SKM-1 (cell line): Measurements from ENCODE around the gene DYTN.
"Not testable (repeated sequence)": the region's sequence is repeated elsewhere in the genome, so short reads cannot be mapped to it uniquely, and the experiment has no call there.

ENCODE experiments used
- DNase-seq: peaks from one replicate; lab custom pipeline; 2025; ENCODE audit not compliant: unreplicated experiment; lab: John Stamatoyannopoulos, UW

DYTN gene

GRCh38 chr2:206718296-206718695 lies at the start of gene DYTN:
TSS of gene DYTN (minus strand) at chr2:206718396. CDS start at chr2:206718279, 117 bp downstream.
- no peak for DNase-seq

DNA sequence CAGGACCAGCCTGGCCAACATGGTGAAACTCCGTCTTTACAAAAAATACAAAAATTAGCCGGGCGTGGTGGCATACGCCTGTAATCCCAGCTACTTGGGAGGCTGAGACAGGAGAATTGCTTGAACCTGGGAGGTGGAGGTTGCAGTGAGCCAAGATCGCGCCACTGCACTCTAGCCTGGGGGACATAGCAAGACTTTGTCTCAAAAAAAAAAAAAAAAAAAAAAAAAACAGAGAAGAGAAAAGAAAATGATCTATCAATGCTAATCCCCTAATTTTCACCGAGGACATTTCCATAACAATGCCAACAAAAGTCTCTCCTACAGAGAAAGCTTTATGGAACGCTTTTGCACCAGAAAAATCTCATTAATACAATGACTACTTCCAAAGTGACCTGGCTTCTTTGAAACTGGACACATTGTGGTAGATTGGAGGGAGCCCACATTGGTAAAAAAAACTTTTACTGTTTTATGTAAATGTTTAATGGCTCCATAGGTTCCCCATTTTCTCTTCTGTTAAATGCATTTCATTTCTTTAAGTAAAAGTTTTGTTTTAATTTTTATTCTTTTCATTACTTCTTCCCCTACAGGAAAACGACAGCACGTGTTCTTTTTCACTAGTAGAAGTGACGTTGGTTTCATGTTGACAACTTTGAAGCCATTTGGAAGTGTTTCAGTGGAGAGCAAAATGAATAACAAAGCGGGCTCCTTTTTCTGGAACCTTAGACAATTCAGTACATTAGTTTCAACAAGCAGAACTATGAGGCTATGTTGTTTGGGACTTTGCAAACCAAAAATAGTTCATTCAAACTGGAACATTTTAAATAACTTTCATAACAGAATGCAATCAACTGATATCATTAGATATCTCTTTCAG lies 48.1 kb upstream of the DYTN start:
- DNase-seq, result no peak

DNA sequence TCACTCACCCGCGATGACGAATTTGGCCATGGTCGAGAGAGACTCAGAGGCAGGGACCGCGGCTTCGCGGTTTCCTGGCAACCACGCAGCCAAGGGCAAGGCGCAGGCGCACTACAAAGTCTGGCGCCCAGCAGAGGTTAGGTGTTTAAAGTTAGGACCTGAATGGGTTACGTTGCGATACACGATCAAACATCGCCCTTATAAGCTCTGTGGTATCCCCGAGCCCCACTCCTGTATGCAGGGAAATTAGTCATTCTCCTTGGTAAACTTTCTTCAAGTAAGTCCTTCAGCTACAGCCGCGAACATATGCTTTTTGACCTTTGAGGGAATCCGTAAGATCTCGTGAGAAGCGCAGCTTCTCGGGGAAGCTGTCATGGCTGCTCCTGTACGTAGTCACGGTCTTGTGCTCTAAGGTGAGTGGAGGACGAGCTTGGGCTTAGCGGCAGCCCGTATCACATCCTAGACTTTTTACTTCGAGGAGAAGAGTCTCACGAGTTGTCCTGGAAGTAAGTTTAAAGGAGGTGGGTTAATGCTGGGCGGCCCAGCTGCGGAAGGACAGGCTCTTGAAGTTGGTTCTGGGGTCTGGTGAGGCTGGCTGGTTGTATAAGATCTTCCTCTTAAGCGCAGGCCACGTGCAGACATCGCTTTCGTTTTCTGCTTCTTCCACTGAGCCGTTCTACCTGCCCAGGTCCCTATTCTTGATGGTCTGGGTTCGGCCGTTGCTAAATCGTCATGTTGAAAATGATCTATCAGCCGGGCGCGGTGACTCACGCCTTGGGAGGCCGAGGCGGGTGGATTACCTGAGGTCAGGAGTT lies 47.3 kb upstream of the DYTN start, which contains the start of the genes FASTKD2 and MDH1B:
FASTKD2 (plus strand) TSS at position 365 of the 815 bp plus-strand sequence. CDS start 1,088 bp downstream, outside the sequence.
MDH1B (minus strand) TSS at position 87 of the 815 bp plus-strand sequence; CDS start at position 30, 57 bp downstream.
- DNase-seq, result peak; percentile 68

- no peak for DNase-seq
These were observed 46.6 kb upstream of the DYTN start for GRCh38 chr2:206764673-206765241.

GRCh38 chr2:206756816-206757215 lies 38.6 kb upstream of the DYTN start:
- DNase-seq, result no peak

- DNase-seq, result no peak
These were observed 22.6 kb upstream of the DYTN start for GRCh38 chr2:206740800-206741199.

GRCh38 chr2:206739271-206739670 lies 21.1 kb upstream of the DYTN start:
- DNase-seq, result no peak

DNA sequence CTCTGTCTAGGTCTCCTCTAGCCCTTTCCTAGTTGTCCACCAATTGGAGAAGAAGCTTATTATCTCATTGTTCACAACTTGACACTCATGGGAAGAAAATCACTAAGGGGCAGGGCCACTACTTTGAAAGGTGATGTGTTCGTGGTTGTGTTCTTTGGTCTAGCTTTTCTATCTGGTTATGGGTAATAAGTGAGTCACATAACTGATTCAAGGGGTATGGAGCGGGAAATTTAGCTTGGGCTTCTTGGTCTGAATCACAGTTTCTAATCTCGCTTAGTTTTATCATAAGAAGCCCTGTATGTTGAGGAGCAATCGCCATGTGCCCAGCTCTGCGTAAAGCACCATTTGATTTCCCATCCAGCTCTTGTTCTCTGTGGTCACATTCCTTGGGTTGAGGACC lies 18.7 kb upstream of the DYTN start:
- DNase-seq, result no peak

- DNase-seq, result no peak
These were observed 15.1 kb upstream of the DYTN start for GRCh38 chr2:206733341-206733740.

- no peak for DNase-seq
These were observed 10.3 kb upstream of the DYTN start for GRCh38 chr2:206728277-206729199.

DNA sequence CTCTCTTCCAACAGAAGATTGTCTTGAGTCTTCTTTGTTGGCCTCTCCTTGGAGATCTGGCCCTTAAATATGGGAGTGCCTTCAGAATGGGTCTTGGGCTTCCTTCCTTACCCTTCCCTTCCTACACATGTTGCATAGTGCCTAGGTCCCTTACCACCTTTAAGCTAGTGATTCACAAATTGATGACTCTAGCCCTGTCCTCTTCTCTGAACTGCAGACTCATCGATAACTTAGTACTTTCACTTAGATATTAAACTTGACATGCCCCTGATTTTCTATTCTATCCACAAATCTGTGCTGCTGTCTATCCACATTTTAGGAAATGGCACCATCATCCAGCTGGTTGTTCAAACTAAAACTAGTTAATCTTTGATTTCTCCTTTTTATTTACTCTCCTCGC lies 9.1 kb upstream of the DYTN start:
- no peak for DNase-seq

GRCh38 chr2:206723288-206723687 lies 5.1 kb upstream of the DYTN start:
- no peak for DNase-seq

GRCh38 chr2:206721256-206721920 lies 3.2 kb upstream of the DYTN start:
- DNase-seq, result no peak

GRCh38 chr2:206716623-206717022 lies 1.6 kb downstream of the DYTN start:
- no peak for DNase-seq

DNA sequence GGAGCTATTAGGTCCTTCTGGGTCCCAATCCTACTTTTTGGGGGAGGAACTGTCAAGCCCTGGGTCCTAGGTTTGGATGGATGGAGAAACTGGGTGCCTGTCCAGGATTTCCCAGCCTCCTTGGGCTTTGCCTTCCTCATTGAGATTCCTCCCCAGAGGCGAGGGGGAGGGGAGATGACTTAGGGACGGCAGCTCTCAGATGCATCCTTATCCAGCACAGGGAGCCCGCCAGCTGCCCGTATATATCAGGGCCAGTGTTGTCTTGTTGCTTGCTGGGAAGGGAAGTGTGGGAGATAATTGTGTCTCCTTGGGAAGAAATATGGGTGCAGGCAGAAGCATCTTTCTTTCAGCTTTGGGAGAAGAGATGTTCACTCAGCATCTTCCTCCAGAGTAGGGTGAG lies 3.0 kb downstream of the DYTN start:
- not testable (repeated sequence) for DNase-seq

DNA sequence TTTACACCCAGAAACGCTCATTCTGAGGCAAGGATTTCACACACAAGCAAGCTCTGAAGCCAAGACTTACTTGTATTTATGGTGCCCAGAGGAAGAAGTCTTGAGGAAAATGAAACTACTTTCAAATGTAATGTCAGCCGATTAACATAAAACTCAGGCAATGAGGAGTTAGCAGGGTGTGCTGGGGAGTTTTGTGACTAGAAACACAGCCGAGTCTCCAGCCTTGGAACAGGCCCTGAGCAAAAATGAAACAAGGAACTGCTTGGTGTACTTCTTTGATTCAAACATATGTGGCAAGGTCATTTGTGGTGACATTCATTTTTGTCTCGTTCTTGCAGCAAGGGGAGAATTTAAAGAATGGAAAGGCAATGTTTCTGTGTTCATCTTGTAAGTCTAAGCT lies 4.5 kb downstream of the DYTN start:
- DNase-seq, result no peak

DNA sequence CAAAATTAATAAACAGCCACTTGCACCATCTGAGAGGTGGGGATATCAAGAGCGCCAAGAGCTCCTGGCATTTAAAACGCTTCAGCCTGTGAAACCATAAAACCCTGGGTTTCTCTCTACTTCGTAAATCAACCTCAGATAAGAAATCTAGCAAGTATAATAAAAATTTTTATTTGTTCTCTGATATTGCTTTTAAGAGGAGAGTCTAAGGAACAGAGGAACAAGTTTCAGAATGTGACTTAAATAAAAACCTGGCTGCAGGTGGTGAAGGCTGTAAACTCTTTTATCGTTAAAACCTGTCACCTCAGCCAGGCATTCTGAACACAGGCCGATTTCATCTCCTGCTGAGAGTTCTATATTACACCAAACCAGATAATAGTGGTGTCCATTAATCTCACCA lies 9.9 kb downstream of the DYTN start:
- DNase-seq, result no peak

GRCh38 chr2:206707164-206707701 lies 11.0 kb downstream of the DYTN start:
- no peak for DNase-seq

DNA sequence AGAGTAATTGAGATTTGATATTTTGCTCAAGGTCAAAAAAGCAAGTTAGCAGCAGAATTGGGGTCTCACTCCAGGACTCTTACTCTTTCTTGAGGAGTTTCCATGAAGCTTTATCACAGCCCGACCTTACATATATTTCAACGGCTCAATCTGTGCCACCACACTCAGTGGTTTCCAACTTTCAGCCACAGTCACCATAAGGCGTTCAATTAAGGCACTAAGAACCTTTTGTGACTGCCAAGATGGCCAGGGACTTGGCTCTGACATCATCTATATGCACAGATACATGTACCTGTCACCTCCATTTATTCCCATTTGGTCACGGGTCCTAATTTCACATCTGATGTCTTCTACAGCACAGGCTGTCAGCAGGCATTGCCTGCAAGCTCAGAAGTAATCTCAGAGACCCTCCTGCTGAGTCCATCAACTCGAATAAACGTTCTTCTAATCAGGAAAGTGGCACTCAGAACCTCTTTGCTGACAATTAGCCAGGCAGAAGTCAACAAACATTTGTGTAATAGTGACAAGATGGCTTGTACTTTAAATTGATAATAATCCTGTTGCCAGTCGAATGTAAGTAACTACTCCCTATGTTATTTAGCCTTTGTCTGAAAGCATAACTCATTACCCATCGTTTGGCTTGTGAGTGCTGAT lies 16.1 kb downstream of the DYTN start:
- DNase-seq, result no peak
